ENCODE results near the gene HEATR5A.

- no peak for TF ChIP-seq CTCF (CRISPR knock-in tag; IDR thresholded peaks at IDR 0.05)
- TF ChIP-seq, protein P1, sequence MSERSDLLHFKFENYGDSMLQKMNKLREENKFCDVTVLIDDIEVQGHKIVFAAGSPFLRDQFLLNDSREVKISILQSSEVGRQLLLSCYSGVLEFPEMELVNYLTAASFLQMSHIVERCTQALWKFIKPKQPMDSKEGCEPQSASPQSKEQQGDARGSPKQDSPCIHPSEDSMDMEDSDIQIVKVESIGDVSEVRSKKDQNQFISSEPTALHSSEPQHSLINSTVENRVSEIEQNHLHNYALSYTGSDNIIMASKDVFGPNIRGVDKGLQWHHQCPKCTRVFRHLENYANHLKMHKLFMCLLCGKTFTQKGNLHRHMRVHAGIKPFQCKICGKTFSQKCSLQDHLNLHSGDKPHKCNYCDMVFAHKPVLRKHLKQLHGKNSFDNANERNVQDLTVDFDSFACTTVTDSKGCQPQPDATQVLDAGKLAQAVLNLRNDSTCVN (CRISPR knock-in tag; IDR thresholded peaks at IDR 0.05; ENCODE audit: borderline replicate concordance) = no peak
- no peak for TF ChIP-seq ZNF660 (CRISPR knock-in tag; IDR thresholded peaks at IDR 0.05; ENCODE audit: borderline replicate concordance, low read depth)
- TF ChIP-seq TCF7 (IDR thresholded peaks at IDR 0.05; ENCODE audit: low read depth) = no peak
Measured at GRCh38 chr14:31411218-31411727, 9.1 kb downstream of the HEATR5A start.
